ENCODE measurements around the gene PDZK1IP1.
"Not testable (repeated sequence)": the region's sequence is repeated elsewhere in the genome, so short reads cannot be mapped to it uniquely, and the experiment has no call there.

The PDZK1IP1 gene

DNA sequence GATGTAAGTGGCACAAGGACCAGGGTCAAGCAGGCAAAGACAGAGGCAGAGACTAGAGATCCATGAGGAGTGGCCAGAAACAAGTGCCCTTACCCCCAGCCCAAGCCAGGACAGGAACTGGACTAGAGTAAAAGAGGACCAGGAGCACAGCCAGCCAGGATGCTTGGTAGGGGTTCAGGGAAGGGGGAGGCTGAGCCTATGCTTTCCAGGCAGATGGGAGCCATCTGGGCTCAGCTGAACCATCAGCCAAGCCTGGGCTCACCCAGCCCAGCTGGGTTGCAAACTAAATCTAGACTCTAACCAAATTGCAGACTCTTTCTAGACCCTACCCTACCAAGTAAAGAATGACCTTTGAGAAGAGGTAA lies 15.2 kb downstream of the PDZK1IP1 start:
- Histone ChIP-seq H3K9me3 (ENCODE audit: control insufficient read depth, low read length) (no peaks in the 10 kb centered on the region), H3K4me3 (ENCODE audit: low read depth, low read length) (no peak overlapping the region), H3K79me2 (no peaks in the 10 kb centered on the region), H2AFZ (no peak overlapping the region), H3K4me1 (no peaks in the 10 kb centered on the region), H3K9ac (no peak overlapping the region), H3K36me3 (ENCODE audit: control insufficient read depth, insufficient read depth, low read length) (no peaks in the 10 kb centered on the region), H3K27ac (no peak overlapping the region), H3K27me3 (ENCODE audit: control insufficient read depth, insufficient read depth, low read length) (no peaks in the 10 kb centered on the region), H3K4me2 (ENCODE audit: low read length) (no peak overlapping the region)
- TF ChIP-seq, protein P1, sequence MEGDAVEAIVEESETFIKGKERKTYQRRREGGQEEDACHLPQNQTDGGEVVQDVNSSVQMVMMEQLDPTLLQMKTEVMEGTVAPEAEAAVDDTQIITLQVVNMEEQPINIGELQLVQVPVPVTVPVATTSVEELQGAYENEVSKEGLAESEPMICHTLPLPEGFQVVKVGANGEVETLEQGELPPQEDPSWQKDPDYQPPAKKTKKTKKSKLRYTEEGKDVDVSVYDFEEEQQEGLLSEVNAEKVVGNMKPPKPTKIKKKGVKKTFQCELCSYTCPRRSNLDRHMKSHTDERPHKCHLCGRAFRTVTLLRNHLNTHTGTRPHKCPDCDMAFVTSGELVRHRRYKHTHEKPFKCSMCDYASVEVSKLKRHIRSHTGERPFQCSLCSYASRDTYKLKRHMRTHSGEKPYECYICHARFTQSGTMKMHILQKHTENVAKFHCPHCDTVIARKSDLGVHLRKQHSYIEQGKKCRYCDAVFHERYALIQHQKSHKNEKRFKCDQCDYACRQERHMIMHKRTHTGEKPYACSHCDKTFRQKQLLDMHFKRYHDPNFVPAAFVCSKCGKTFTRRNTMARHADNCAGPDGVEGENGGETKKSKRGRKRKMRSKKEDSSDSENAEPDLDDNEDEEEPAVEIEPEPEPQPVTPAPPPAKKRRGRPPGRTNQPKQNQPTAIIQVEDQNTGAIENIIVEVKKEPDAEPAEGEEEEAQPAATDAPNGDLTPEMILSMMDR (IDR thresholded peaks at IDR 0.05): no peak

DNA sequence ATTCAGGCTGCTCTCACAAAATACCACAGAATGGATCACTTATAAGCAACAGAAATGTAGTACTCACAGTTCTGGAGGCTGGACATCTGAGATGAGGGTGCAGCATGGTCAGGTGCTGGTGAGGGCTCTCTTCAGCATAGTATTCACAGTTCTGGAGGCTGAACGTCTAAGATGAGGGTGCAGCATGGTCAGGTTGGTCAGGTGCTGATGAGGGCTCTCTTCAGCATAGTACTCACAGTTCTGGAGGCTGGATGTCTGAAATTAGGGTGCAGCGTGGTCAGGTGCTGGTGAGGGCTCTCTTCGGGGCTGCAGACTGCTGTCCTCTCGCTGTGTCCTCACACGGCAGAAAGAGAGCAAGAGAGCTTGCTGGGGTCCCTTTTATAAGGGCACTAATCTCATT lies 17.1 kb downstream of the PDZK1IP1 start:
- Histone ChIP-seq H3K4me3 (ENCODE audit: low read depth, low read length) (no peak overlapping the region), H3K9me3 (ENCODE audit: control insufficient read depth, low read length) (no peaks in the 10 kb centered on the region), H3K36me3 (ENCODE audit: control insufficient read depth, insufficient read depth, low read length) (no peaks in the 10 kb centered on the region), H3K79me2 (no peaks in the 10 kb centered on the region), H2AFZ (no peak overlapping the region), H3K9ac (no peak overlapping the region), H3K27ac (no peak overlapping the region), H3K4me2 (ENCODE audit: low read length) (no peak overlapping the region), H3K27me3 (ENCODE audit: control insufficient read depth, insufficient read depth, low read length) (no peaks in the 10 kb centered on the region), H3K4me1 (no peaks in the 10 kb centered on the region)
- TF ChIP-seq, protein P1 (IDR thresholded peaks at IDR 0.05): no peak

DNA sequence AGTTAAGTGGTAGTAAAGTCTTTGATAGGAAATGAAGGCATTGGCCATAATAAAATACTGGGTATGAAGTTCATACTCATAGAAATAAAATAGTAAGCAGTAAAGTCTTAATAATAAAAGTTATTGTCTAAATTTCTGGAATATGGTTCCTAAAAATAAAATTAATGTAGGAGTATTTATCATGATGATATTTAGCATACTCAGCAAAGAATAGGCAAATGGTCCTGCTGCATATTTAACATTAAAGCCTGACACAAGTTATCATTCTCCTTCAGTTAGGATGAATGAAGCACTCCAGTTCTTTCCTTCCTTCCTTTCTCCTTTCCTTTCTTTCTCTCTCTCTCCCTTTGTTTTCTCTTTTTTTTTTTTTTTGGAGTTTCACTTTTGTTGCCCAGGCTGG lies 25.3 kb downstream of the PDZK1IP1 start:
- Histone ChIP-seq H3K27ac (no peak overlapping the region), H3K4me3 (ENCODE audit: low read depth, low read length) (no peak overlapping the region), H3K79me2 (no peaks in the 10 kb centered on the region), H3K4me2 (ENCODE audit: low read length) (no peak overlapping the region), H2AFZ (no peak overlapping the region), H3K4me1 (no peaks in the 10 kb centered on the region), H3K36me3 (ENCODE audit: control insufficient read depth, insufficient read depth, low read length) (no peaks in the 10 kb centered on the region), H3K27me3 (ENCODE audit: control insufficient read depth, insufficient read depth, low read length) (no peaks in the 10 kb centered on the region), H3K9ac (no peak overlapping the region), H3K9me3 (ENCODE audit: control insufficient read depth, low read length) (no peaks in the 10 kb centered on the region)
- TF ChIP-seq, protein P1 (IDR thresholded peaks at IDR 0.05): no peak

DNA sequence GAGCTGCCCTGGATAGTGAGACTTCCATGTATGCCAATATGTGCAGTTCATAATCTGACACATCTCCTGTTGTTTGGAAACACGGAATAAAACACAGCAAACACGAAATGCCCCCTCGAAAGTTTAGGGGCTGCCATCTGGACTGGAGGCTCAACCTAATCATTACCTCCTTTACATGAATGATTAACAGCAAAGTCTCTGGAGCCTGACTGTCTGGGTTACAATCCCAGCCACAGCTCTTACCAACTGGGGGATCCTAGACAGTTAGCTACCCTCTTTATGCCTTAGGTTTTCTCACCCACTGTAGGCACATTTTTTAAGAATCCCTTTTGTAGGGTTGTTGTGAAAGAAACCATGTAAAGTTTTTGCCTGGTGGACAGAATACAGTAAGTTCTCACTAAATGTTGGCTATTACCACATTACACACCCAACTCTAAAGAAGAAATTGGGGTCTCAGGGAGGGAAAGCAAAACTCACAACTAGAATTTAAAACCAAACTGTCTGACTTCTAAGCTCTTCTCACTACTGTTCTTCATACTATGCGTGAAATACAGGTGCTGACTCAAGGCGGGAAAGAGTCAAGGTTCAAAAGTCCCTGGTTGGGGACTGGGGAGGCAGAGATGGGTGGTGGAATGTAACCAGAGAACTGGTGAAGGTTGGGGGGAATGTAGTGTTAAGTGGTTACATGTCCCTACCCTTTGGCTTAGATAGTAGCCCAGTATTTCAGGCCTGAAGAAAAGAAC lies 28.4 kb downstream of the PDZK1IP1 start:
- Histone ChIP-seq H3K9ac (no peak overlapping the region), H3K4me1 (no peaks in the 10 kb centered on the region), H3K79me2 (no peaks in the 10 kb centered on the region), H3K9me3 (ENCODE audit: control insufficient read depth, low read length) (no peaks in the 10 kb centered on the region), H3K4me3 (ENCODE audit: low read depth, low read length) (no peak overlapping the region), H2AFZ (no peak overlapping the region), H3K36me3 (ENCODE audit: control insufficient read depth, insufficient read depth, low read length) (no peaks in the 10 kb centered on the region), H3K4me2 (ENCODE audit: low read length) (no peak overlapping the region), H3K27ac (no peak overlapping the region), H3K27me3 (ENCODE audit: control insufficient read depth, insufficient read depth, low read length) (no peaks in the 10 kb centered on the region)
- TF ChIP-seq, protein P1 (IDR thresholded peaks at IDR 0.05): no peak

DNA sequence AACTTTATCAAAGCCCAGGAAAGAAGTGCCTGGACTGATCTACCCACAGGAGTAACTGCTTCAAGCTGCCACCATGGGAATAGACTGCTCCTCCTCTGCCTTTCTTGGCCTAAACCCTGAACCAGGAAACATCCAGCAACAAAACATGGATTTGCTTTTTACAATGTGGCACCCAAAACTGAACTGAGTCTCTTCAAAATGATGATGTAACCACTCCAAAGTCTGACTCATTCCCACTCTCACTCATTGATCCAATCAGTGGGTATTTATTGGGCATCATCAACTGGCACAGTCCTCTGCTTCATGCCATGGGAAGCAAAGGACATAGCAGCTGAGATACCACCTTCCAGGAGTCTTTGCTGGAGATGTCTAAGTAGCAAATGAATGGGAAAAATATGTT lies 29.1 kb downstream of the PDZK1IP1 start:
- Histone ChIP-seq H3K27ac (no peak overlapping the region), H3K27me3 (ENCODE audit: control insufficient read depth, insufficient read depth, low read length) (no peaks in the 10 kb centered on the region), H3K9ac (no peak overlapping the region), H3K4me1 (no peaks in the 10 kb centered on the region), H3K4me3 (ENCODE audit: low read depth, low read length) (no peak overlapping the region), H3K36me3 (ENCODE audit: control insufficient read depth, insufficient read depth, low read length) (no peaks in the 10 kb centered on the region), H3K79me2 (no peaks in the 10 kb centered on the region), H2AFZ (no peak overlapping the region), H3K4me2 (ENCODE audit: low read length) (no peak overlapping the region), H3K9me3 (ENCODE audit: control insufficient read depth, low read length) (no peaks in the 10 kb centered on the region)
- TF ChIP-seq, protein P1 (IDR thresholded peaks at IDR 0.05): no peak

DNA sequence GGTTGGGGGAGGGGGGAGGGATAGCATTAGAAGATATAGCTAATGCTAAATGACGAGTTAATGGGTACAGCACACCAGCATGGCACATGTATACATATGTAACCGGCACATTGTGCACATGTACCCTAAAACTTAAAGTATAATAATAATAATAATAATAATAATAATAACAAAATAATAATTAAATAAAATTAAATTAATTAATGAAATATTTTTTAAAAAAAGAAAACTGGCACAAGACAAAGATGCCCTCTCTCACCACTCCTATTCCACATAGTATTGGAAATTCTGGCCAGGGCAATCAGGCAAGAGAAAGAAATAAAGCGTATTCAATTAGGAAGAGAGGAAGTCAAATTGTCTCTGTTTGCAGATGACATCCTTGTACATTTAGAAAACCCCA lies 31.9 kb downstream of the PDZK1IP1 start:
- not testable (repeated sequence) for H3K27ac ChIP-seq; H3K9ac ChIP-seq; H3K4me2 ChIP-seq (ENCODE audit: low read length); H3K4me1 ChIP-seq; H2AFZ ChIP-seq; H3K4me3 ChIP-seq (ENCODE audit: low read depth, low read length); H3K9me3 ChIP-seq (ENCODE audit: control insufficient read depth, low read length); H3K36me3 ChIP-seq (ENCODE audit: control insufficient read depth, insufficient read depth, low read length); H3K79me2 ChIP-seq; H3K27me3 ChIP-seq (ENCODE audit: control insufficient read depth, insufficient read depth, low read length)

DNA sequence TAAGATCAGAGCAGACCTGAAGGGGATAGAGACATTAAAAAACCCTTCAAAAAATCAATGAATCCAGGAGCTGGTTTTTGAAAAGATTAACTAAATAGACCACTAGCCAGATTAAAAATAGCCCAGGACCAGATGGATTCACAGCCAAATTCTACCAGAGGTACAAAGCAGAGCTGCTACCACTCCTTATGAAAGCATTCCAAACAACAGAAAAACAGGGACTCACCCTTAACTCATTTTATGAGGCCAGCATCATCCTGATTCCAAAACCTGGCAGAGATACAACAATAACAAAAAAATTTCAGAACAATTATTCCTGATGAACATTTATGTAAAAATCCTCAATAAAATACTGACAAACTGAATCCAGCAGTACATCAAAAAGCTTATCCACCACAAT lies 33.4 kb downstream of the PDZK1IP1 start:
- not testable (repeated sequence) for H3K4me1 ChIP-seq; H3K4me3 ChIP-seq (ENCODE audit: low read depth, low read length); H3K9ac ChIP-seq; H2AFZ ChIP-seq; H3K9me3 ChIP-seq (ENCODE audit: control insufficient read depth, low read length); H3K27me3 ChIP-seq (ENCODE audit: control insufficient read depth, insufficient read depth, low read length); H3K27ac ChIP-seq; H3K4me2 ChIP-seq (ENCODE audit: low read length); H3K79me2 ChIP-seq; H3K36me3 ChIP-seq (ENCODE audit: control insufficient read depth, insufficient read depth, low read length)
